SH-SY5Y (cell line): ENCODE results near the gene GALNTL6.

ENCODE experiments used
- GATA2 ChIP-seq: IDR thresholded peaks from 2 replicates; pipeline ENCODE4 v1.6.1; 2011; ENCODE audit warnings: mild to moderate bottlenecking, low read depth, low read length
- GATA3 ChIP-seq: IDR thresholded peaks from 2 replicates; pipeline ENCODE4 v1.6.1; 2011; ENCODE audit warnings: low read depth, mild to moderate bottlenecking, low read length, moderate library complexity

DNA sequence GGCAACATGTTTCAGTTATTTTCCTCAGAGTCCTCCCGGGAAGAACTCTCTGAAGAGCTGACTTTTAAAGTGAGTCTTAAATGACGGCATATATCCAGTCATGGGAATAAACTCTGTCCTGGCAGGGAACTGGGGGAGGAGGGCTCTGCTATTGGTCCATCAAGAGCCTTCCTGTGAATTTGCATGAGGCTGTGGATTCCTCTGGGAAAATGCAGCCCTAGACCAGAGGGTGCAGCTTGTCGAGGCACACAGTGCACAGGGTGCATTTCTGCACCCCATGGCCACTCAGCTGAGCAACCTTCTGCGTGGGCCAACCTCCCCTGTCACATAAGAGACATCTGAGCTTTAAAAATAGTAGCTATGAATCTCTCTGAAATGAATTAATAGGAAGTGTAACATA, 360.0 kb downstream of the GALNTL6 start:
- TF ChIP-seq GATA2 (no peak), GATA3 (no peak)
